NCI-H1436 (cell line): ENCODE results near the gene HS2ST1.

Experiments used
- DNase-seq: peaks from one replicate; lab custom pipeline; 2025; lab: John Stamatoyannopoulos, UW

Gene HS2ST1

DNA sequence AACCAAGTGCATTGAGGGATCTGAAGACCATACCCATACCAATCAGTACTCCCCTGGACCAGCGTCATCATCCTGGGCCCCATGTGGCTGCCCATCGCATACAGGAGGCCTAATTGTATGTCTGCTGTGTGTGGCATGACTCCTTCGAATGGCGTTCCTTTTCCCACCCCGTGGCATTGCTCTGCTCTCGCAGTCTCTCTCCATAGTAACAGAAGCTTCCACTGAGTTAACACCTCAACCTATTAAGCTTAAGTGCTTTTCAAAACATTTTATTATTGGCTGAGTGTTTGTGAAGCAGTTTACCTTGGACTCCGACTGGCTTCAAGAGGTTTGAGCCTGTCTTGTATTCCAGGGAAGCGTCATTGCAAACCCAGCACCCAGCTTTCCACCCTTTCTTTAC, 227.1 kb downstream of the HS2ST1 start:
- no peak for DNase-seq

DNA sequence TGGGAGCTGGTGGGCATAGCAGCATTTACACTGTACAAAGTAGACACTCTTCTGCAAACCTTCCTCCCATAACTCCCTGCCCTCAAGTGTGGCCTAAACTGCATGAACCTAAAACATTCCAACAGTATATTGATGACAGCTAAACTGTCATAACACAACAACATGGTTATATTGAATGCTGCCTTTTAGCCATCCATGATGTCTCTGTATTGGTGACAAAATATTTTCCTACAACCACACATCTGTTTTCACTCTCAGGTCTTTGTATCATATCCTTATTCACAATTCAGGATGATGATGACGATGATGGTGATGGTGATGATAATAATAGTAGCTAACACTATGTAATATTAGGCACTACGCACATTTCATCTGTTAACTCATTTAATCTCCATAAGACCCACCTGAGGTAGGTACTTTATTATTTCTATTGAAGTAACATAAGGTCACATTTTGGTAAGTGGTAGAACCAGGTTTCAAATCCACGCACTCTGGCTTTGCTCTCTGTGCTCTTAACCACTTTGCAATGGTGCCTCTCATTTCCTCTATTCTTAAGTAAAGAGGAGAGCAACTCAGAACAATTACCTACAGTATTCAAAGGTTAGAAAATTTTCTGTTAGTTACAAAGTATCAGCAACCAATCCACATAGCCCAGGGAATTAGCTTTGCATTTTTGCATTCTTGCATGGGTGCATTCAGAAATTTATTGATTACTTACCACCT, 229.1 kb downstream of the HS2ST1 start:
- DNase-seq: no peak

DNA sequence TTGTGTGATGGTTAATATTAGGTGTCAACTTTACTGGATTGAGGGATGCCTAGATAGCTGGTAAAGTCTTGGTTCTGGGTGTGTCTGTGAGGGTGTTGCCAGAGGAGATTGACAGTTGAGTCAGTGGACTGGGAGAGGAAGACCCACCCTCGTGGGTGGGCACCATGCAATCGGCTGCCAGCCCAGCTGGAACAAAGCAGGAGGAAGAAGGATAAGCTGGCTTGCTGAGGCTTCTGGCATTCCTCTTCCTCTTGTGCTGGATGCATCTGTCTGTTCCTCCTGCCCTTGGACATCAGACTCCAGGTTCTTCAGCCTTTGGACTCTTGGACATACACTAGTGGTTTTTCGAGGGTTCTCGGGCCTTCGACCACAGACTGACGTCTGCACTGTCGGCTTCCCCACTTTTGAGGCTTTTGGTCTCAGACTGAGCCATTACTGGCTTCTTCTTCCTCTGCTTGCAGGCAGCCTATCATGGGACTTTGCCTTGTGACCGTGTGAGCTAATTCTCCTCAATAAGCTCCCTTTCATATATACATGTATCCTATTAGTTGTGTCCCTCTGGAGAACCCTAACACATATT, 230.0 kb downstream of the HS2ST1 start:
- no peak for DNase-seq

DNA sequence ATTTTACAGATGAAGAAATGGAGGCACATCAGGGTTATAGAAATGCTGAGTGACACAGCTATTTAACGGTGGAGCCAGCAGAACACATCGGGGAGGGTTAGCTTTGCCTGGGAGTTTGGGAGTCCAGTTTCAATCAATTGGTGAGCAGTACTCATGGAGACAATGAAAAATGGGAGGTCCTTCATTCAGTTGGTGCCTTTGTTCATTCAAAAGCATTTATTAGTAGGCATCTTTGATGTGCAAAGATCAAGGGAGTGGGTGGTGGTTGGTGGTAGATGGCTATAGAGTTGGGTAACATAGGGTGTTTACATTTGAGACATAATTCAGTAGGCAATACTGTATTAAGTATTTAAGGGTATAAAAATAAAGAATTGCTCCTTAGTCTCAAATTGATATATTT, 230.5 kb downstream of the HS2ST1 start:
- no peak for DNase-seq

DNA sequence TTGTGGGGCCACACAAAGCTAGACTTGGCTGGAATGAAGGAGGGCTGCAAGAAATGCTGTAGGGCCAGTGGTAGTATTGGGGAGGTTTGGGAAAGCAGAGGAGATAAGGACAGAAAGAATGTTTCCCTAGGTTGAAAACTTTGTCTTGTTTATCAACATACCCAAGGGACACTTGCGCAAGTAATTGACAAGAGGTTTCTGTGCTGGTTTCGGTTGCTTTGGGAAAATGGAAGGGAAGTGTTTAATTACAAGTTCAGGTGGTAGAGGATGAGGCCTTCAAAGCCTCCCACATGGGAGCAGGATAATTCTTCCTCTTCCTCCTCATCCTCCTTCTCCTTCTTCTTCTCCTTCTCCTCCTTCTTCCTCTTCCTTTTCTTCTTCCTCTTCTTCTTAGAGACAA, 232.1 kb downstream of the HS2ST1 start:
- no peak for DNase-seq

GRCh38 chr1:87146986-87147385, 232.6 kb downstream of the HS2ST1 start:
- DNase-seq: no peak

GRCh38 chr1:87147851-87148250, 233.4 kb downstream of the HS2ST1 start:
- DNase-seq: no peak

DNA sequence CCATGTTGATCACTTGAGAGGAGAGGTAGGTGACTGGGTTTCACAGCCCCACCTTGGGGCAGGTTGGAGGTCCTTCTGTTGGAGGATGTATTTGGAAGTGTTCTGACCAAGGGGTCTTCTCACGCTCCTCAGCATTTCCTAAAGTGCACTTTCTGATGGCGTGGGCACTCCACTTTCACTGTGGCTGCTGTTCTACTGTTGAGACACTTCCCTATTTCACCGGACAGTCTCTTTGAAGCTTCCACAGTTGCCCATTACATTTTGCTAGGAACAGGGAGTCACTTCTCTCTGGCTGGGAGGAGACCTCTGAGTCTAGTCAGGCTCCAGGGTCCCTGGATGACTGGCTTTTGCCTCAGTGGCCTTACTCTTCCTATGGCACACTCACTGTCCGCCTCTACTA, 234.2 kb downstream of the HS2ST1 start:
- DNase-seq: no peak

GRCh38 chr1:87149241-87150041, 235.0 kb downstream of the HS2ST1 start:
- no peak for DNase-seq

GRCh38 chr1:87150143-87150542, 235.7 kb downstream of the HS2ST1 start:
- no peak for DNase-seq

- DNase-seq: no peak
These were observed 237.3 kb downstream of the HS2ST1 start for GRCh38 chr1:87151500-87152421.

DNA sequence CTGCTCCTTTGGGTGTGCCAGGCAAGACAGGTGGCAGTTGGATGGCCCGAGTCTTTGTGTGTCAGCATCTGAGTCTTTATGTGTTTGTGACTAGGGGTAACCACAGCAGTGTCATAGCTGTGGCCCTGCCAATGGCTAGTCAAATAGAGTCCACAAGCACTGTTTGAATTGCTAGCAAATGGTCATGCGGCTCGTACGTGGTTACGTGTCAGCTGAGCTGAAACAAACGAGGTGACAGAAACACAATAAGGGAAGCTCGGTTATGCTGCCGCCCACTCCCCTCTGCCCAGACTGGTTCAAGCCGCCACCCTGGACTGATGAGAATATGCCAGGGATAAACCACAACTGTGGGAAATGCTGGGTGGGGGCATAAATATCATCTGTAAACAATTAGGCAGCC, 239.9 kb downstream of the HS2ST1 start:
- DNase-seq: no peak

DNA sequence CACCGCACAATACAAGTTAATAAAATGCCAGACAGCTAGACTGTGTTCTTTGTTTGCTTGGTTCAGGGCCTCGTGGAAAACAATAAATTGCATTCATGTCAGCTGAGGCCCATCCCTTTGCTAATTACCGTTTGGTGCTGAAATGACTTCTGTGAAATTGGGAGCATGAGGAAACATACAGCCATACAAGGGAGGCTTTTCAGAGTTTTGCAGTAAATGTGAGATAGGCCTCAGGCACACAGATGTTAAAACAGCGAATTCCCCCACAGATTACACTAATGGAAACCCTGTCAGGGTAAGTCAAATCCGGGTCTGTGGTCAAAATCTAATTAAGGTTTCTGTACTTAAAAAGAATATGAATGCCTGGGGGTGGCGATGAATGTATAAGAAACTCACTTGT, 240.7 kb downstream of the HS2ST1 start:
- DNase-seq: no peak

GRCh38 chr1:87155648-87156047, 241.2 kb downstream of the HS2ST1 start:
- DNase-seq: no peak

DNA sequence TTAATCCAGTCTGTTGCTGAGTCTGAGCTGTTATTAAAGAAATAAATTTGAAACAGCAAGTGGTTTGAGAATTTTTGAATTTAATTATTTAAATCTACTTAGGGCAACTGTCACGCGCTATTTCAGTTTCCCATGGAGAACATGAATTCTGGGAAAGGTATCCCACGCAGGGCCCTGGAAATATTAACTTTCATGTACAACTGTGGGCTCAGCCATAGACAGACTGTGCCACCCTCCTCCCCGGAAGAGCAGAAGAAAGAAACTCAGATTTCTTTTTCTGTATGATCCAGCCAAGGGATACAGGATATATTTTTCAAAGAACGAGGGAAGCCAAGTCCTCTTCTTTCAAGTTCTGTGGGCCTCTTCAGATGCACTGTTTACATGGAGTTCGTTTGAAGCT, 241.7 kb downstream of the HS2ST1 start:
- DNase-seq: no peak

DNA sequence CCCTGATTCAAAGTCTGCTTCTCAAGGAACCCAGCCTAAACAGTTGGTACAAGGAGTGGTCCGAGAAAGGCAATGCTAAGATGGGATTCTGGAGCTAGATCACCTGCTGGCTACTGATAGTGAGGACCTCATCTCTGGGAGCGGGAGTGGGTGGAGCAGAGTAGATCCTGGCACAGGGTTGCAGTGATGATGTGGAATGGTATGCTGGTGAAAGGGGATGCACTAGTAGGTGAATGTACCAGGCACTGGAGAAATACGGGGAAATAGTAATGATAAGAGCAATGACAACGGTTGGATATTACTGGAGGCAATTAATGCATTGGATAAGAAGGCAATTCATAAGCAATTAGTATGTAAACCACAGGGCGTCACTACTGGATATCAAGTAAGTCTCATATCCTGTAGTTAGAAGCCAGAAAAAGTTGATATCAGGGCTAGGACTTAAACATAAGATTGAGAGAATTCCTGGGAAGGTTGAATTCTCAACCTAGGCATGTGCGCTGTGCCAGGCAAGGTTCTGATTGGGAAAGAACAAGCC, 245.0 kb downstream of the HS2ST1 start:
- DNase-seq: no peak
